Measurements from ENCODE around the gene HMGCS1.
"Not testable (repeated sequence)": the region's sequence is repeated elsewhere in the genome, so short reads cannot be mapped to it uniquely, and the experiment has no call there.

Gene HMGCS1

DNA sequence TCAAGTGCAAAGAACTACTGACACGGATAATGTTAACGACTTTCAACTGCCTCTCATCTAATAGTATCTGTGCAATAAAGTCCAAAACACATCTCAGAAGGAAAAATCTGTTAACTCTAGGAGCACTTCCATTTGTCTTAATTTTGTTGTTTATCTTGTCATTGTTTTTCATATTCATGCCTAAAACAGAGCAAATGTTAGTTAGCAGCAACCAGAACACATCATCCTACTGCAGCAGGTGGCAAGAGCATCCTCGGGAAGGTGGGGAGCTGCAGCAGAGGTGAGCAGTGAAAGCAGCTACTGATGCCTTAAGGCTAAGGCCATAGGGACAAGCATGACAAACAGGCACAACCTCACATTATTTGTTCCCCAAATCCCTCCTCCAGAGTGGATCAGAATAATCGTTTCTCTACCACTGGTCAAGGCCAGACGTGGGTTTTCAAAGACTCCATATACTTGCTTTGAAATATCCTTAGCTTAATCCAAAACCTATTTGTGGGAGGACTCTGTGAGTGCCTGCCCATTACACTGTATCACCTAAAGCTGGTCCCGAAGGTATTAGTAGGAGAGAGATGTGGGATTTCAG is 1.0 kb downstream of the HMGCS1 start:
- DNase-seq (ENCODE audit: low read depth) = no peak

DNA sequence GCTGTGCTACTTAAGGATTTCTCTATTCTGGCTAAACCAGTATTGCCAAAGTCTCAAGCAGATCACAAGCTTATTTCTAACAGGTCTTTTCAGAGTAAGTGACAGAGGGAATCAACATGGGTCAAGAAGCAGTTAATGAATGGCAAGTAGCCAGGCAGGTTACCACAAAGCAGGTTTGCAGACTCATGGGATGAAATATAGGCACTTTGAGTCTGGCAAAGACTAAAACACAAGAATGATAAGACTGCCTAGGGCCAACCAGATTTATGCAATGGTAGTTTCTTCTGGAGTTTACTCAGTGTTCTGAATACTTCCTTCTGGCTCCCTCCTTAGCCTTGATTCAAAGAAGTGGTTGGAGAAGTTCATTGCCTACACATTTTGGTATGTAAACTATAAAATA is 3.6 kb downstream of the HMGCS1 start:
- no peak for DNase-seq (ENCODE audit: low read depth)

- DNase-seq (ENCODE audit: low read depth) = no peak
These were observed 4.1 kb downstream of the HMGCS1 start for GRCh38 chr5:43309122-43309521.

- not testable (repeated sequence) for DNase-seq (ENCODE audit: low read depth)
These were observed 6.3 kb downstream of the HMGCS1 start for GRCh38 chr5:43306954-43307353.

GRCh38 chr5:43305948-43306565 is 7.2 kb downstream of the HMGCS1 start:
- no peak for DNase-seq (ENCODE audit: low read depth)

DNA sequence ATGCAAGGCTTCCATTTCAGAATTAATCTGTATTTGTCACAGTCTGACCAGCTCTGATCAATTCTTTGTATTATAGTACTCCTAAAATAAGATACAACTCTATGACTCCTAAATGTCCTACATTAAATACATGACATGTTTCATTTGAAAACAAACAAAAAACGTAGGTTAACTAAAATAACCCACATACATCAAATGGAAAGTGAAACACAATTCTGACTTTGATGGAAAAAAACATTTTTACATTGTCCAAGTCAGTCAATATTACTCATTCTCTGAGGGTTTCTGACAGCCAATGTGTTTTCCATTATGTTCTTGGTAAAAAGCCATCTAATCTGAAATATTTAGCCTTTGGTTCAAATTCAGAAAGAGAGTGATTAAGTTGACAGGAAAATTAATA is 8.7 kb downstream of the HMGCS1 start:
- no peak for DNase-seq (ENCODE audit: low read depth)

- no peak for DNase-seq (ENCODE audit: low read depth)
These were observed 10.0 kb downstream of the HMGCS1 start for GRCh38 chr5:43303242-43303641.

- no peak for DNase-seq (ENCODE audit: low read depth)
These were observed 10.7 kb downstream of the HMGCS1 start for GRCh38 chr5:43302481-43302880.

DNA sequence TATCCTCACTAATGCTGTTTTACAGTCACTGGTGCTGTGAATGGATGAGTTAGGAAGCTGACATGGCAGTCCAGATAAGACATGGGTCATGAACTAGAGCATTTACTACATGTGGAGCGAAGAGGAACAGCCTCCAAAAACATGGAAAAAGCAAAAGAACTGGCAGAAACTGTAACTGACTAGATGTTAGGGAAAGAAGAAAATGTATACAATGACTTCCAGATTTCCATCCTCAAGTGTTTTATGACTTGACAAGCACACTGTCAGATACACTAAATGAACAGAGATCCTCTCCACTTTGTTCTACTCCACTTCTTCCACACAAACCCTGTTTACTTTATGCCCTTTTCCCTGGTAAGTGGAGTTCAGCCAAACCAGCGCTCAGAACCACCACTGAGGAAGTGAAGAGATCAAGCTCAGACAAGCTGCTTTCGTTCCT is 11.5 kb downstream of the HMGCS1 start:
- no peak for DNase-seq (ENCODE audit: low read depth)

DNA sequence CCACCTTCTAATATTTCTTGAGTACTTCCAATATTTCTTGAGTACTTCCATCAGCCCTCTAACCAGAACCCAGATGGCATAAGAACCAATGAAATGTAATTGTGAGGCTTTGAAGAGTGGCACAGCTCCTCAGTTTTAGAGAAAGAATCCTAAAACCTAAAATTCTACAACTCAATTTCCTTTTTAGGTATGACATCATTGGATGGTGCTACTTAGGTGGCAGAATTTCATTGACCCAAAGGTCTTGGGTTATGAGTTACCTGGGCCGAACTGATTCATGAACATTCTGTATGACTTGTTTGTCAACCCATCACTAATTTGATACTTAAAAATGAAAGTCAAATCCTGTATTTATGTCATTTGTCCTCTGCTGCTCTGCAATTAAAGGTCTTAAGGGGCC is 13.1 kb downstream of the HMGCS1 start:
- no peak for DNase-seq (ENCODE audit: low read depth)

GRCh38 chr5:43298443-43298842 is 14.8 kb downstream of the HMGCS1 start:
- DNase-seq (ENCODE audit: low read depth) = no peak

DNA sequence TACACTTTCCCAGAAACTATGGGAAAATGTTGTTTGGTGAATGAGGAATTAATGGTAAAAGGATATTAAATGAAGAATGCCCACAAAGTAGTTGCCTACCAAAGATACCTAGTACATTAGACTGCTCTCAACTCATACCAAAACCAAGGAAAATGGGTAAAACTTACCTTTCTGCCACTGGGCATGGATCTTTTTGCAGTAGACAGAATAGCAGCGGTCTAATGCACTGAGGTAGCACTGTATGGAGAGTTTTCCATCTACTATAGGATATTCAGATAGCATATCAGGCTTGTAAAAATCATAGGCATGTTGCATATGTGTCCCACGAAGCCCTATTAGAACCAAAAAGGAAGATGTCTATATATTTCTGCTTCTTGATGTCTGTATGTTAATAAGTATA is 16.4 kb downstream of the HMGCS1 start:
- DNase-seq (ENCODE audit: low read depth) = no peak

DNA sequence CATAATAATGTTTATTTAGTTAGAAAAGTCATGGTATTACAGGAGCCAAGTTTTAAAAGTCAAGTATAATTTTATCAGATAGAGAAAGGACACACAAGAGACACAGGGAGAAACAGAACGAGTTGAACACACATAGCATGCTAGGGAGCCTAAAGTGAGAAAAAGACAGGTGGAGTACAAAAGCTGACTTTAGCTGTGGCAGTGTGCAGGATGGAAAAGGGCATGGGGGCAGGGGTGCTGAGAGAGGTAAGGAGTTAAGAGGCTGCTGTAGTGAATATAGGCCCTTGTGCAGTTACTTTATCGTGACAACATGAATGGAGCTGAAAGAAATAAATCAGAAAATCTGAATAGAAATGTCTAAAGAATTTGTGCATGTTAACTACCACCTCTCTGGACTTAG is 18.0 kb downstream of the HMGCS1 start:
- DNase-seq (ENCODE audit: low read depth) = no peak

DNA sequence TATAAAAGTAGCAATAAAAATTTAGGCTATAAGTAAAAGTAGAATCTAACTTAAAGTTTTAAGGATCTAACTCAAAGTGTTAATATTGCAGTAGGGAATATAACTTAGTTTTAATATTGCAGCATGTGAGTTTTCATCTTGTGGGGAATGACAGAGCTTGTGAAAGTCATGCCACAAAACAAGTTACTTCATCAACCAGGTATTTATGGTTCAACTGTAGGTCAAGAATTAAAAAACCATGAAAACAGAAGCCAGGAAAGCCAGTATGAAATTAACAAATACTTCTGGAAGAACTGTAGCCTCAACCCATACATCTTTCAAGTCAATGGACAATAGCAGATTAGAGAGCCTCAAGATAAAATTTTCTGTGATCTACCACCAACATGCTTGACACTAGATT is 19.0 kb downstream of the HMGCS1 start:
- no peak for DNase-seq (ENCODE audit: low read depth)

- DNase-seq (ENCODE audit: low read depth) = no peak
These were observed 22.5 kb downstream of the HMGCS1 start for GRCh38 chr5:43290726-43291125.

DNA sequence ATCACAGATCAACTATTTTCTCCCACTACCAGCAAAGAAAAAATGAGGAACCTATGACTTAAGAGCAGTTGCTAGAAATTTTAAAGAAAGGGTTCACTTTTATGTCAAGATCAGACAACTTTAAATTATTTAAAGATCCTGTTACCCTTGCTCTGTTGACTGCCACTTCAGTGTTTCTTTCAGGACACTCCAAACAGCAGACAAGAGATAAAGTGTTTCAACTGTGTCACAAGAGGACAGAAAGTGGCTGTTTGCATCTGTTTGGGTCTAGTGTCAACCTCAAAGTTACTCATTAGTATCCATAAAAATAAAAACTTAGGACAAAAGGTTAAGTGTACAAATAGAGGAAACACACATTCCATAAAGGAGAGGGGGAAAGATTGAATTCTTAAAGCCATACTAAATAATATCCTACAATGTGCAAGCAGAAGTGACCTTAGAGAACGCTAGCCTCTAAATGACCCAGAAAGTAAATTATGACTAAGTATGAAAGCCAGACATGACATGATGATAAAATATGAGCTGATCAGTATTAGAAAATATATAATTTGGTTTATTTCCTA is 24.9 kb downstream of the HMGCS1 start:
- DNase-seq (ENCODE audit: low read depth) = no peak

DNA sequence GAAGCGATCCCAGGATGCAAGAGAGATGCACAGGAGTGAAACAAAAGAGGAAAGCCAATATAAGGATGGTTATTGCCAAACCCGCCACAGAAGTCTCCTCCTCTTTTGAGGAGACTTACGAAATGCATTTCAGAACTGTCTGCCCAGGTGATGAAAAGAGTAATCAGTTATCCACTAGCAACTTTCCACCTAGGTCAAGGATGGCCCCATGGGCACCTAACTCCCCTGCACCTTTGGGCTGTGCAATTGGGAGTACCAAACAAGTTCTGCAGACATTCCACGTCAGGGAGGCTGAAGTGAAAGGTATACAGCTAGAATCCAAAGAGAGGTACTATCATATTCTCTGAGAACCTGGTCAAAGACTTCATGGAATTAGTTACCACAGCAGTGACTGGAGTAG is 25.7 kb downstream of the HMGCS1 start:
- DNase-seq (ENCODE audit: low read depth) = no peak

- DNase-seq (ENCODE audit: low read depth) = no peak
These were observed 26.6 kb downstream of the HMGCS1 start for GRCh38 chr5:43286623-43287022.

GRCh38 chr5:43281840-43282658 is 31.2 kb downstream of the HMGCS1 start:
- DNase-seq (ENCODE audit: low read depth) = no peak

GRCh38 chr5:43279548-43280274 is 33.5 kb downstream of the HMGCS1 start:
- DNase-seq (ENCODE audit: low read depth) = no peak

DNA sequence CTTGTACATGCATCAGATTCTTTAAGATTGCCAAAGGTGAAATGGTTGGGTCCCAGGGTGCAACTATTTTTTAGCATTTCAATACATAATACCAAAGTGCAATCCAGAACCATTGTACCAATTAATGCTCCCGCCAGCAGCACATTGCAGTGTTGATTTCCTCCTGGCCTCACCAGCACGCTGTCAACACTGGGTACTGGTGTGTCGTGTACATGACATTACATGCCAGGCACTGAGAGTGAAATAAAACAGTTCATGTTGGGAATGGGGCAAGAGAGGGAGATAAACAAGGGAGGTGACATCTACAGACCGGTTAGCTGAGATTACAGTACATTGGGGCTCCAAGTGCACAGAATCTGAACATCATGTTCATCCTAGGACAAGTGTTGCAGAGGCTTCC is 37.8 kb downstream of the HMGCS1 start:
- DNase-seq (ENCODE audit: low read depth) = no peak

DNA sequence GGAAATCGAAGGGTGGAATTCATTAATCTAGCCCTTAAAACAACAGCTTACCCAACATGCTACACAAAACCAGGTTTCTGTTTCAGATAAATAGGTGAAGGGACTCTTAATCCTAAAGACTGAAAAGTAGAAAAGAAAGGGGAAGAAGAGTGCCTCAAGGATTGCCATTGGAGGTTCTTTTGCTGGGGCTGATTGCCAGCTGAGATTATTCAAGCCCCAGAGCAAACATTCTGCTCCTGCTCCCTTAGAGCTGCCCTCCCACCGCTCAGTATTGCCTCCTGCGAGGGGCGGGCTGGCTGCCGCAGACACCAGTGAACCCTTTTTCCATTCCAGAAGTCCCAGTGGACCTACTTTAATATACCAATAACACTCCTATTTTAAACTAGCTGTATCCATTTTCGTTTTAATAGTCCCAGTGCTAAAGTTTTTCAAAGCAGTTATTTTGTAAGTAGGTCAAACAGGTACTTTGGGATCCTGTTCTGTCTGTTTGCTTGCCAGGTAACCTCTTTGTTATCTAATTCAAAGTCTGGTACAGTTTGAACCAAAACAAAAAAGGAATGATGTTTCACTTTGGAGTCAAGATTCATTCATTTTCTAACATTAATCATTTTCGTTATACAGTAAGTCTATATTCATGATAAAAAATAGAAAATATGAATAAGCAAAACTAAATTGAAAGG is 38.6 kb downstream of the HMGCS1 start:
- no peak for DNase-seq (ENCODE audit: low read depth)

Data from stimulated activated CD8-positive, alpha-beta memory T cell treated with anti-CD3 and anti-CD28 coated beads, Interleukin-12 subunit alpha, Interleukin-12 subunit beta, amount 100 ng/mL, for 1 hour (primary cell).